ENCODE data around the gene CNGB1. TPM values are rescaled to one million over a fixed set of nuclear protein-coding genes. Genes with fewer than 3 reads are reported as not detected.

Gene CNGB1
- total and polyA plus RNA-seq, 10 donors, result 0.02 to 0.12 TPM; not detected in 8

- intact Hi-C loops (cut with DNase I; ENCODE audit: low total_unique reads), result no loop called here
- DNase-seq, result no peak
- Histone ChIP-seq H3K36me3 (no peaks in the 10 kb centered on the region), H3K9me3 (no peaks in the 10 kb centered on the region), H3K27ac (no peak overlapping the region), H3K27me3 (replicated peaks in 1 of 7) (peaks cover 0 to 13% (median 0%) of the 10 kb centered on the region in 7 donors), H3K4me3 (no peak overlapping the region), H3K4me1 (peaks cover 0 to 5% (median 0%) of the 10 kb centered on the region in 6 donors)
- TF ChIP-seq POLR2A (IDR thresholded peaks at IDR 0.05) (no peak), POLR2AphosphoS5 (IDR thresholded peaks at IDR 0.05) (no peak), CTCF (IDR thresholded peaks at IDR 0.05 in 8 of 11, conservative IDR thresholded peaks at IDR 0.05 in 3 of 11) (no peak)
- WGBS, 5 donors, result 89 to 95% (median 93%) methylated on average over 6 of the region's 6 CpGs
These were observed 60.2 kb downstream of the CNGB1 start for GRCh38 chr16:57910696-57911095.

- peaks cover 0 to 22% (median 3%) of the 10 kb centered on the region in 7 donors for H3K27me3 ChIP-seq (replicated peaks in 1 of 7)
- no peak overlapping the region for H3K27ac ChIP-seq
- WGBS, 5 donors, result 71 to 82% (median 77%) methylated on average over 8 to 12 of the region's 12 CpGs
- H3K9me3 ChIP-seq, result no peaks in the 10 kb centered on the region
- no peak overlapping the region for H3K4me3 ChIP-seq
- no peak for DNase-seq
- no peaks in the 10 kb centered on the region for H3K36me3 ChIP-seq
- no peak for TF ChIP-seq POLR2A (IDR thresholded peaks at IDR 0.05)
- TF ChIP-seq CTCF (IDR thresholded peaks at IDR 0.05 in 8 of 11, conservative IDR thresholded peaks at IDR 0.05 in 3 of 11), result no peak
- no peak for TF ChIP-seq POLR2AphosphoS5 (IDR thresholded peaks at IDR 0.05)
- intact Hi-C loops (cut with DNase I; ENCODE audit: low total_unique reads), result no loop called here
- H3K4me1 ChIP-seq, result peaks cover 0 to 5% (median 0%) of the 10 kb centered on the region in 6 donors
These were observed 62.4 kb downstream of the CNGB1 start for GRCh38 chr16:57908409-57908987.

- TF ChIP-seq CTCF (IDR thresholded peaks at IDR 0.05 in 8 of 11, conservative IDR thresholded peaks at IDR 0.05 in 3 of 11) (peak in 8 of 11 experiments; percentile 16 to 52 (median 38)), POLR2AphosphoS5 (IDR thresholded peaks at IDR 0.05) (no peak)
- no peaks in the 10 kb centered on the region for H3K36me3 ChIP-seq
- intact Hi-C loops (cut with DNase I; ENCODE audit: low total_unique reads), result no loop called here
- no peak overlapping the region for H3K4me3 ChIP-seq
- no peak overlapping the region for H3K27ac ChIP-seq
- no peak for DNase-seq
- H3K27me3 ChIP-seq (replicated peaks in 1 of 7), result peaks cover 0 to 35% (median 7%) of the 10 kb centered on the region in 7 donors
- H3K9me3 ChIP-seq, result no peaks in the 10 kb centered on the region
- peaks cover 0 to 5% (median 0%) of the 10 kb centered on the region in 6 donors for H3K4me1 ChIP-seq
- 34 to 49% (median 36%) methylated on average over 17 to 28 of the region's 28 CpGs for WGBS, 5 donors
These were observed 64.3 kb downstream of the CNGB1 start for GRCh38 chr16:57906382-57907316.

- H3K9me3 ChIP-seq, result no peaks in the 10 kb centered on the region
- intact Hi-C loops (cut with DNase I; ENCODE audit: low total_unique reads), result no loop called here
- no peaks in the 10 kb centered on the region for H3K36me3 ChIP-seq
- DNase-seq, result no peak
- peaks cover 0 to 13% (median 5%) of the 10 kb centered on the region in 6 donors for H3K4me1 ChIP-seq
- no peak overlapping the region for H3K4me3 ChIP-seq
- 39 to 70% (median 55%) methylated on average over 7 to 8 of the region's 8 CpGs for WGBS, 5 donors
- TF ChIP-seq POLR2AphosphoS5 (IDR thresholded peaks at IDR 0.05) (no peak), POLR2A (IDR thresholded peaks at IDR 0.05) (no peak), CTCF (IDR thresholded peaks at IDR 0.05 in 8 of 11, conservative IDR thresholded peaks at IDR 0.05 in 3 of 11) (no peak)
- peaks cover 0 to 53% (median 7%) of the 10 kb centered on the region in 7 donors for H3K27me3 ChIP-seq (replicated peaks in 1 of 7)
- H3K27ac ChIP-seq, result no peak overlapping the region
These were observed 66.8 kb downstream of the CNGB1 start for GRCh38 chr16:57904101-57904500.
